Gastroesophageal sphincter (tissue), 3 donors: ENCODE results near the gene CYTH1.

Source experiments
- POLR2A ChIP-seq, 2 donors: fragments of 450-650 bp; IDR thresholded peaks; one replicate each; pipeline ENCODE4 v1.6.1; 2017; ENCODE audit warnings: antibody characterized with exemption in 2 of 2, mild to moderate bottlenecking in 2 of 2, moderate library complexity in 1 of 2
- POLR2AphosphoS5 ChIP-seq: sonication (generic); formaldehyde crosslinking; IDR thresholded peaks from one replicate; pipeline ENCODE4 v1.6.1; 2017; ENCODE audit warnings: antibody characterized with exemption
- TF ChIP-seq, protein P1 (sequence below), 4 experiments: fragments of 200-600 bp in 2 of 4; fragments of 450-650 bp in 2 of 4; sonication (generic) in 1 of 4; IDR thresholded peaks; one replicate each; pipeline ENCODE4 v1.5.1; 2017 to 2019; ENCODE audit warnings: antibody characterized with exemption in 4 of 4, mild to moderate bottlenecking in 2 of 4, moderate library complexity in 2 of 4

DNA sequence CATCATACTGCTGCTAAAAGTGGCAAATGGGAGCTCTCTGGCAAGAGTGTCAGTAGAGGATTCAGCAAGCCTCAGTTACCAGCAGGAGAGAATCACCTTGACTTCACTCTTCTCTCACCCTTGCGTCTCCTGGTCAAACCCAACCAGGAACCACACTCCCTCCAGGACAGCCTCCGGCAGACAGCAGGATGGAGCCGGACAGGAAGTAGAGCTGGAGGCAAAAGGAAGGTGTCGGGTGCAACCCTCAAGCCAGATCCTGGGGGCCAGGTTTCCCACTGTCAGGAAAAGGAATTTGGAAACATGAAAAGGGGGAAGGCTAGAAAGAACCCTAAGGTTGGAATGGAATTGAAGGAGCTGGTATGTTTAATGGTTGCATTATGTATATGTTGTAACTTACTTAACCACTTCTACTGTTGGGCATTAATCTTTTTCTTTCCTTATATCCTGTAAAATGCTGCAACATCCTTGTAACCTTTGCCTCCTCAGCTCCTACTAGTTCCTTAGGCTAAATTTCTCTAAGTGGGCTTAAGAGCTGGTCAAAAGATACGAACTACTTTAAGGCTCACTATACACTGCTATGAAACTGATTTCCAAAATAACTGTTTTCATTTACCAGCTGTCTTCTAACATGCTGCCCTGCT, 40.3 kb downstream of the CYTH1 start:
- TF ChIP-seq, protein P1, sequence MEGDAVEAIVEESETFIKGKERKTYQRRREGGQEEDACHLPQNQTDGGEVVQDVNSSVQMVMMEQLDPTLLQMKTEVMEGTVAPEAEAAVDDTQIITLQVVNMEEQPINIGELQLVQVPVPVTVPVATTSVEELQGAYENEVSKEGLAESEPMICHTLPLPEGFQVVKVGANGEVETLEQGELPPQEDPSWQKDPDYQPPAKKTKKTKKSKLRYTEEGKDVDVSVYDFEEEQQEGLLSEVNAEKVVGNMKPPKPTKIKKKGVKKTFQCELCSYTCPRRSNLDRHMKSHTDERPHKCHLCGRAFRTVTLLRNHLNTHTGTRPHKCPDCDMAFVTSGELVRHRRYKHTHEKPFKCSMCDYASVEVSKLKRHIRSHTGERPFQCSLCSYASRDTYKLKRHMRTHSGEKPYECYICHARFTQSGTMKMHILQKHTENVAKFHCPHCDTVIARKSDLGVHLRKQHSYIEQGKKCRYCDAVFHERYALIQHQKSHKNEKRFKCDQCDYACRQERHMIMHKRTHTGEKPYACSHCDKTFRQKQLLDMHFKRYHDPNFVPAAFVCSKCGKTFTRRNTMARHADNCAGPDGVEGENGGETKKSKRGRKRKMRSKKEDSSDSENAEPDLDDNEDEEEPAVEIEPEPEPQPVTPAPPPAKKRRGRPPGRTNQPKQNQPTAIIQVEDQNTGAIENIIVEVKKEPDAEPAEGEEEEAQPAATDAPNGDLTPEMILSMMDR (IDR thresholded peaks at IDR 0.05), result no peak
- no peak for TF ChIP-seq POLR2A (IDR thresholded peaks at IDR 0.05)
- TF ChIP-seq POLR2AphosphoS5, result no peak
